Gastroesophageal sphincter (tissue), 3 donors: ENCODE results near the gene BIRC2.

Source experiments
- CTCF ChIP-seq, 4 experiments: fragments of 200-600 bp in 2 of 4; fragments of 450-650 bp in 2 of 4; sonication (generic) in 1 of 4; IDR thresholded peaks; one replicate each; pipeline ENCODE4 v1.5.1; 2017 to 2019; ENCODE audit warnings: antibody characterized with exemption in 4 of 4, mild to moderate bottlenecking in 2 of 4, moderate library complexity in 2 of 4
- POLR2A ChIP-seq, 2 donors: fragments of 450-650 bp; IDR thresholded peaks; one replicate each; pipeline ENCODE4 v1.6.1; 2017; ENCODE audit warnings: antibody characterized with exemption in 2 of 2, mild to moderate bottlenecking in 2 of 2, moderate library complexity in 1 of 2

- no peak for TF ChIP-seq CTCF (IDR thresholded peaks at IDR 0.05)
- no peak for TF ChIP-seq POLR2A (IDR thresholded peaks at IDR 0.05)
Observed at GRCh38 chr11:102420547-102420946, 73.5 kb downstream of the BIRC2 start.
